ENCODE results near the gene IL12A. TPM values are rescaled to one million over a fixed set of nuclear protein-coding genes. Genes with fewer than 3 reads are reported as not detected.

The IL12A gene
- total and polyA plus RNA-seq, 3 donors from 2014 or later: 0.56 to 1.3 (median 0.57) TPM

DNA sequence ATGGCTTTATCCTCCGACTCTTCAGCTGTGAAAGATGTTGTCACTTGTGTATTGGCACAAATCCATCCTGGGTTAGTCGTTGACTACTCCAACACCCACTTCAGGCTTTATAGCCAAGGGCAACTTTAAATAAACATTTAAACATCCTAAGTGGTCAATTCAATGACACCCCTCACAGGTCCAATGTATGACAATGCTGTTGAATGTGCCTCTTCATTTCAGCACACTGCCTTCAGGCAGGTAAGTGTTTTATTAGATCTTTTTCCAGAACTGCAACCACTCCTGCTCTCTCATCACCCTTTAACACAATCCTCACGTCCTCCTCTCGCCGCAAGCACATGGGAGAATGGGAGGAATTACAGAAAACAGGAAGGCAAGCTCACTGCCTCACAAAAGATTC lies 30.3 kb downstream of the IL12A start:
- TF ChIP-seq POLR2A (IDR thresholded peaks at IDR 0.05) (no peak), CTCF (IDR thresholded peaks at IDR 0.05) (no peak)
- WGBS, 2 donors: 62 to 79% methylated on average over 5 of the region's 5 CpGs
- no peak overlapping the region for H3K27ac ChIP-seq
- H3K4me1 ChIP-seq: no peaks in the 10 kb centered on the region
- H3K36me3 ChIP-seq (ENCODE audit: low read depth, missing control alignments): no peaks in the 10 kb centered on the region
- intact Hi-C loops (cut with DNase I; ENCODE audit: low total_unique reads): no loop called here
- DNase-seq: no peak
- H3K4me3 ChIP-seq: no peak overlapping the region
- H3K27me3 ChIP-seq: no peaks in the 10 kb centered on the region
- H3K9me3 ChIP-seq: no peaks in the 10 kb centered on the region

DNA sequence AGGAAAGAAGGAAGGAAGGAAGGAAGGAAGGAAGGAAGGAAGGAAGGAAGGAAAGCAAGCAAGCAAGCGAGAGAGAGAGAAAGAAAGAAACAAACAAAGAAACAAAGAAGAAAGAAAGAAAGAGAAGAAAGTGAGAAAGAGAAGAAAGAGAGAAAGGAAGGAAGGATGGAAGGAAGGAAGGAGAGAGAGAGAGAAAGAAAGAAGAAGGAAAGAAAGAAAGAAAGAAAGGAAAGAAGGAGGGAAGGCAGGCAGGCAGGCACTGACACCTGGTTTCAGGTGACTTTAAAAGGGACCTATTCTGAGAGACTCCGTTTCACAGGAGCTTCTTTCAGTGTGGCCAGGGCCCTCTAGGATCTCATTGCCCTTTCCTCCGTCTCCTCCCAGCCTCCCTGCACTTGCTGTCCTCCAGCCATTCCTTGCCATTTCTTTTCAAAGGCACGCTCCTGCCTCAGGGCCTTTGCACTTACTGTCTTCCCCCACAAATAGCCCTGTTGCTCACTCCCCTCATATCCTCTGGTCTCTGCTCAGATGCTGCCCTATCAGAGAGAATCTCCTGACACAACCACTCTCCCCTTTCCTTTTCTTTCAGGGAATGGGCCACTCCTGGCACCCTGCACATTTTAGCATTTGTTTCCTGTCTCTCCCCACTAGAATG lies 31.5 kb downstream of the IL12A start:
- Histone ChIP-seq H3K36me3 (ENCODE audit: low read depth, missing control alignments) (no peaks in the 10 kb centered on the region), H3K27me3 (no peaks in the 10 kb centered on the region), H3K4me1 (no peaks in the 10 kb centered on the region), H3K4me3 (no peak overlapping the region), H3K9me3 (no peaks in the 10 kb centered on the region), H3K27ac (no peak overlapping the region)
- intact Hi-C loops (cut with DNase I; ENCODE audit: low total_unique reads): no loop called here
- WGBS, 2 donors: 89 to 90% methylated on average over 4 of the region's 4 CpGs
- no peak for DNase-seq
- no peak for TF ChIP-seq CTCF (IDR thresholded peaks at IDR 0.05)
- TF ChIP-seq POLR2A (IDR thresholded peaks at IDR 0.05): no peak

GRCh38 chr3:160022068-160022467 lies 33.4 kb downstream of the IL12A start:
- WGBS, 2 donors: 64 to 72% methylated on average over 9 of the region's 9 CpGs

GRCh38 chr3:160023476-160023875 lies 34.8 kb downstream of the IL12A start:
- intact Hi-C loops (cut with DNase I; ENCODE audit: low total_unique reads): no loop called here
- H3K9me3 ChIP-seq: no peaks in the 10 kb centered on the region
- WGBS, 2 donors: 90 to 93% methylated on average over 1 of the region's 1 CpG
- no peaks in the 10 kb centered on the region for H3K36me3 ChIP-seq (ENCODE audit: low read depth, missing control alignments)
- DNase-seq: no peak
- TF ChIP-seq CTCF (IDR thresholded peaks at IDR 0.05) (no peak), POLR2A (IDR thresholded peaks at IDR 0.05) (no peak)
- no peaks in the 10 kb centered on the region for H3K4me1 ChIP-seq
- no peak overlapping the region for H3K27ac ChIP-seq
- no peak overlapping the region for H3K4me3 ChIP-seq
- no peaks in the 10 kb centered on the region for H3K27me3 ChIP-seq

More at GRCh38 chr3:160022068-160022467, 33.4 kb downstream of the IL12A start:
- DNase-seq: no peak
- H3K4me3 ChIP-seq: no peak overlapping the region
- intact Hi-C loops (cut with DNase I; ENCODE audit: low total_unique reads): no loop called here
- H3K27ac ChIP-seq: no peak overlapping the region
- no peaks in the 10 kb centered on the region for H3K36me3 ChIP-seq (ENCODE audit: low read depth, missing control alignments)
- no peaks in the 10 kb centered on the region for H3K4me1 ChIP-seq
- no peaks in the 10 kb centered on the region for H3K9me3 ChIP-seq
- H3K27me3 ChIP-seq: no peaks in the 10 kb centered on the region
- no peak for TF ChIP-seq CTCF (IDR thresholded peaks at IDR 0.05)
- no peak for TF ChIP-seq POLR2A (IDR thresholded peaks at IDR 0.05)

Data from testis (tissue), 3 donors.